Fibroblast of lung (primary cell): ENCODE results near the gene ACADSB. TPM values are rescaled to one million over a fixed set of nuclear protein-coding genes. Genes with fewer than 3 reads are reported as not detected.

ENCODE experiments used
- DNase-seq, 2 donors: peaks; one replicate each; pipeline versions ENCODE4 v3.0.0 to v3.0.0-alpha.2; 2010; ENCODE audit warnings: low read depth in 2 of 2
- H2AFZ ChIP-seq: 2 replicates; pipeline ENCODE4 v1.5.1; 2012; ENCODE audit warnings: low read length, control low read depth, inconsistent platforms
- H3K27ac ChIP-seq: 2 replicates; pipeline ENCODE4 v1.5.1; 2011; ENCODE audit warnings: low read length, control low read depth; ENCODE audit not compliant: insufficient read depth
- H3K27me3 ChIP-seq: 2 replicates; pipeline ENCODE4 v1.5.1; 2011; ENCODE audit warnings: mild to moderate bottlenecking, low read length; ENCODE audit not compliant: control insufficient read depth, insufficient read depth
- H3K36me3 ChIP-seq: 2 replicates; pipeline ENCODE4 v1.5.1; 2011; ENCODE audit warnings: low read length; ENCODE audit not compliant: control insufficient read depth, insufficient read depth
- H3K4me1 ChIP-seq: 2 replicates; pipeline ENCODE4 v1.5.1; 2011; ENCODE audit warnings: low read length; ENCODE audit not compliant: control insufficient read depth, insufficient read depth; ENCODE audit errors: extremely low read depth
- H3K4me2 ChIP-seq: 2 replicates; pipeline ENCODE4 v1.5.1; 2011; ENCODE audit warnings: low read length, control low read depth; ENCODE audit not compliant: insufficient read depth; ENCODE audit errors: extremely low read depth
- H3K4me3 ChIP-seq, 4 experiments: fragments of 200-600 bp in 1 of 4; sonication (generic) in 1 of 4; replicated peaks in 1 of 4; 2 replicates each; pipeline ENCODE4 v1.5.1; 2011 to 2016; ENCODE audit warnings: low read length in 4 of 4, low read depth in 3 of 4, mild to moderate bottlenecking in 3 of 4, control low read depth in 2 of 4, inconsistent platforms in 1 of 4, mixed read lengths in 1 of 4; ENCODE audit not compliant: insufficient read depth in 1 of 4; ENCODE audit errors: control extremely low read depth in 1 of 4
- H3K79me2 ChIP-seq: 2 replicates; pipeline ENCODE4 v1.5.1; 2012; ENCODE audit warnings: mild to moderate bottlenecking, low read length, inconsistent platforms; ENCODE audit not compliant: control insufficient read depth, insufficient read depth
- H3K9ac ChIP-seq: 2 replicates; pipeline ENCODE4 v1.5.1; 2011; ENCODE audit warnings: mild to moderate bottlenecking, low read length, control low read depth; ENCODE audit not compliant: insufficient read depth
- H3K9me3 ChIP-seq: 2 replicates; pipeline ENCODE4 v1.5.1; 2012; ENCODE audit warnings: low read depth, low read length; ENCODE audit not compliant: control insufficient read depth, insufficient read depth
- H4K20me1 ChIP-seq: 2 replicates; pipeline ENCODE4 v1.5.1; 2011; ENCODE audit warnings: low read length; ENCODE audit not compliant: control insufficient read depth, insufficient read depth; ENCODE audit errors: extremely low read depth
- EZH2 ChIP-seq: IDR thresholded peaks from 2 replicates; pipeline ENCODE4 v1.5.1; 2012; ENCODE audit warnings: low read length, control low read depth, mild to moderate bottlenecking; ENCODE audit errors: missing control alignments
- polyA plus RNA-seq, 2 donors: library from polyadenylated mRNA; depleted of rRNA in 1 of 2; stranded (reverse) in 1 of 2; unstranded in 1 of 2; fragments of >200 nt; gene quantifications; 2 replicates each; pipeline ENCODE4 v1.2.1, GENCODE V29; 2011 to 2012; ENCODE audit warnings: missing spikeins in 1 of 2
- total RNA-seq: library from RNA; depleted of rRNA; stranded (reverse); fragments of >200 nt; gene quantifications from 2 replicates; pipeline ENCODE4 v1.2.1, GENCODE V29; 2014
- TF ChIP-seq, protein P1 (sequence below), 2 donors: IDR thresholded peaks in 1 of 2; conservative IDR thresholded peaks in 1 of 2; 1 replicate in 1 of 2; 2 replicates in 1 of 2; pipeline ENCODE4 v1.5.1; 2011 to 2012; ENCODE audit warnings: low read length in 2 of 2, control low read depth in 1 of 2, inconsistent platforms in 1 of 2, low read depth in 1 of 2, mild to moderate bottlenecking in 1 of 2

ACADSB gene
- total and polyA plus RNA-seq, 2 donors (not counting 1 experiment from before 2014, with no cell fraction given): 5.6 to 11.3 TPM

DNA sequence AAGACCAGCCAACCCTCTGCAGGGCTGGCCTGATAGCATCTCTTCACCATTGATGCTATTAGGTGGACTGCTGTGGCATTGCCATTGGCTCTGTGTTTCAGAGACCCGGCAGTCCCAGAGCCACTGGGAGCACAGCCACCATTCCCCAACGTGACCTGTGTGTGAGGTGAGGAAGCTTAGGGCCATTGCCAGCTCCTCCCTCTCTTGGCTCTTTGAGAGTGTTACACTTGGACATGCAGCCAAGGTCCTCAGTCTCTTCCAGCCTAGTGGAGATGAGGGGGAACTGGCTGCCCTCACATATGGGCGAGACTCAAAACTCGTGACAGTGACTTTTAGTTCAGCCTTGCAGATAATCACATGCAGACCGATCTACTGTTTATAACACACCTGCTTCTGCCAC lies 87.6 kb downstream of the ACADSB start:
- Histone ChIP-seq H3K4me1 (no peaks in the 10 kb centered on the region), H3K27ac (no peak overlapping the region), H3K4me2 (no peak overlapping the region), H3K36me3 (no peaks in the 10 kb centered on the region), H3K9ac (no peak overlapping the region), H3K27me3 (no peaks in the 10 kb centered on the region), H3K9me3 (no peaks in the 10 kb centered on the region), H3K4me3 (no peak overlapping the region), H2AFZ (no peak overlapping the region), H4K20me1 (no peaks in the 10 kb centered on the region), H3K79me2 (no peaks in the 10 kb centered on the region)
- TF ChIP-seq, protein P1, sequence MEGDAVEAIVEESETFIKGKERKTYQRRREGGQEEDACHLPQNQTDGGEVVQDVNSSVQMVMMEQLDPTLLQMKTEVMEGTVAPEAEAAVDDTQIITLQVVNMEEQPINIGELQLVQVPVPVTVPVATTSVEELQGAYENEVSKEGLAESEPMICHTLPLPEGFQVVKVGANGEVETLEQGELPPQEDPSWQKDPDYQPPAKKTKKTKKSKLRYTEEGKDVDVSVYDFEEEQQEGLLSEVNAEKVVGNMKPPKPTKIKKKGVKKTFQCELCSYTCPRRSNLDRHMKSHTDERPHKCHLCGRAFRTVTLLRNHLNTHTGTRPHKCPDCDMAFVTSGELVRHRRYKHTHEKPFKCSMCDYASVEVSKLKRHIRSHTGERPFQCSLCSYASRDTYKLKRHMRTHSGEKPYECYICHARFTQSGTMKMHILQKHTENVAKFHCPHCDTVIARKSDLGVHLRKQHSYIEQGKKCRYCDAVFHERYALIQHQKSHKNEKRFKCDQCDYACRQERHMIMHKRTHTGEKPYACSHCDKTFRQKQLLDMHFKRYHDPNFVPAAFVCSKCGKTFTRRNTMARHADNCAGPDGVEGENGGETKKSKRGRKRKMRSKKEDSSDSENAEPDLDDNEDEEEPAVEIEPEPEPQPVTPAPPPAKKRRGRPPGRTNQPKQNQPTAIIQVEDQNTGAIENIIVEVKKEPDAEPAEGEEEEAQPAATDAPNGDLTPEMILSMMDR (conservative IDR thresholded peaks at IDR 0.05 in 1 of 2, IDR thresholded peaks at IDR 0.05 in 1 of 2; ENCODE audit: low read depth in 1 of 2, low read length in 2 of 2): no peak
- TF ChIP-seq EZH2: no peak
- DNase-seq: no peak

DNA sequence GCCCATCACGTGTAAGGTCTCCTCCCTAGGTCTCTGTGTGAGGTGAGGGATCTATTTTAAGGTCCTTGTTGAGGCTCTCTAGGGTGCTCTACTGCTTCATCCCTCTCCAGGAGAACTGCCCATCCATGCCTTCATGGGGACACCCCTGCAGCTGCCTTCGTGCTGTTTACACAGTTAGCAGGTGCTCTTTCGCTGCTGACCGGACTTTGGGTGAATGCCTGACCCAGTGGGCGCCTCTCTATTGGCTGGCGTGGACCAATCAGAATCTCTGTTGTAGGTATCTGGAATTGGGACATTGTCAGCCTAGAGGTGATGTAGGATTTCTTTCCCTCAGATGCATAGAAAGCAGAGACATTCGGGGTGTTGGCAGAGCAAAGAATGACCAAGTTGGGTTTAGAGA lies 88.2 kb downstream of the ACADSB start:
- H3K4me2 ChIP-seq: no peak overlapping the region
- no peaks in the 10 kb centered on the region for H3K27me3 ChIP-seq
- H3K4me1 ChIP-seq: no peaks in the 10 kb centered on the region
- no peaks in the 10 kb centered on the region for H4K20me1 ChIP-seq
- H3K4me3 ChIP-seq: no peak overlapping the region
- no peaks in the 10 kb centered on the region for H3K79me2 ChIP-seq
- no peak overlapping the region for H3K27ac ChIP-seq
- no peak for TF ChIP-seq EZH2
- TF ChIP-seq, protein P1 (conservative IDR thresholded peaks at IDR 0.05 in 1 of 2, IDR thresholded peaks at IDR 0.05 in 1 of 2; ENCODE audit: low read depth in 1 of 2, low read length in 2 of 2): no peak
- H3K9me3 ChIP-seq: no peaks in the 10 kb centered on the region
- DNase-seq: no peak
- no peaks in the 10 kb centered on the region for H3K36me3 ChIP-seq
- H3K9ac ChIP-seq: no peak overlapping the region
- H2AFZ ChIP-seq: no peak overlapping the region

DNA sequence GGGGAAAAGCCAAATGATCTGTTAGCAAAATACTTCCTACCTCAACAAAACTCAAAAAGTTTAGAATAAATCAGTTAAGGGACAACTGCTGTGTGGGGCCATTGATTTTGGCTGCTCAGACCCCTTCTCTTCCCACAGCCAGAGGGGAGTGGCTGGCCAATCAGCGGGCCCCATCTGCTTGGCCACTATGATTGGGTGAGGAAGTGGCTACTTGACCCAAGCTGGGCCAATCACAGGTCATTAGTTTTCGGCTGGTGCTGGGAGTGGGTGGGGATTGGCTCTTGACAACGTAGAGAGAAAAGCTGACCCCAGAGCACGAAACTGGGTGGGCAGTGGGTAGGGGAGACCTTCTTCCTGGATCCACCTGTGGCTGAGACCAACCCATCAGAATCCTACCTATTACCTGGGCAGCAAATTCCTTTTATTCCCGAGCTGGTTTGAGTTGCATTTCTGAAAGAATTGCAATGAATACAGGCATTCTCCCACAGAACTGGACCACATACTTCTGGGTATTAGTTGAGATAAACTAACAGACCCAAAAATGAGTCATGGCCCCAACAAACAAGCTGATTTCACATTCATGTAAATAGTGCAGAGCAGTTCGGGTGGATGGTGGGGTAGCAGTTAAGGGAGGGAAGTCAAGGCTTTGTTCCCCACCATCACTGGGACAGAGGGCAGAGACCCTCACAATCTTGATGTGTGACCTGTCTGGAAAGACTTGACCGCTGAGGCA lies 91.4 kb downstream of the ACADSB start:
- Histone ChIP-seq H3K4me2 (no peak overlapping the region), H2AFZ (no peak overlapping the region), H4K20me1 (no peaks in the 10 kb centered on the region), H3K27ac (no peak overlapping the region), H3K4me1 (no peaks in the 10 kb centered on the region), H3K9me3 (no peaks in the 10 kb centered on the region), H3K9ac (no peak overlapping the region), H3K79me2 (no peaks in the 10 kb centered on the region), H3K27me3 (no peaks in the 10 kb centered on the region), H3K4me3 (no peak overlapping the region), H3K36me3 (no peaks in the 10 kb centered on the region)
- DNase-seq: no peak
- TF ChIP-seq, protein P1 (conservative IDR thresholded peaks at IDR 0.05 in 1 of 2, IDR thresholded peaks at IDR 0.05 in 1 of 2; ENCODE audit: low read depth in 1 of 2, low read length in 2 of 2): no peak
- no peak for TF ChIP-seq EZH2
